ENCODE data around the gene CUX1.

CUX1 gene

GRCh38 chr7:102303669-102304422 is 486.4 kb downstream of the CUX1 start:
- Mint-ChIP-seq H3K4me3 (no peak overlapping the region), H3K27me3 (no peaks in the 10 kb centered on the region), H3K9me3 (ENCODE audit: low read depth) (no peaks in the 10 kb centered on the region), H3K4me1 (ENCODE audit: low read depth) (no peaks in the 10 kb centered on the region), H3K36me3 (no peaks in the 10 kb centered on the region), H3K27ac (no peak overlapping the region)

- no peaks in the 10 kb centered on the region for H3K4me1 Mint-ChIP-seq (ENCODE audit: low read depth)
- no peak overlapping the region for H3K27ac Mint-ChIP-seq
- no peaks in the 10 kb centered on the region for H3K36me3 Mint-ChIP-seq
- no peaks in the 10 kb centered on the region for H3K9me3 Mint-ChIP-seq (ENCODE audit: low read depth)
- H3K27me3 Mint-ChIP-seq: no peaks in the 10 kb centered on the region
- H3K4me3 Mint-ChIP-seq: no peak overlapping the region
Measured at GRCh38 chr7:102304668-102305067, 487.2 kb downstream of the CUX1 start.

GRCh38 chr7:102305414-102306268 is 488.2 kb downstream of the CUX1 start:
- H3K4me3 Mint-ChIP-seq: no peak overlapping the region

GRCh38 chr7:102306916-102307677 is 489.7 kb downstream of the CUX1 start:
- H3K27me3 Mint-ChIP-seq: no peaks in the 10 kb centered on the region
- H3K4me3 Mint-ChIP-seq: no peak overlapping the region
- H3K27ac Mint-ChIP-seq: no peak overlapping the region
- H3K36me3 Mint-ChIP-seq: no peaks in the 10 kb centered on the region
- no peaks in the 10 kb centered on the region for H3K4me1 Mint-ChIP-seq (ENCODE audit: low read depth)
- no peaks in the 10 kb centered on the region for H3K9me3 Mint-ChIP-seq (ENCODE audit: low read depth)

More at GRCh38 chr7:102305414-102306268, 488.2 kb downstream of the CUX1 start:
- Mint-ChIP-seq H3K9me3 (ENCODE audit: low read depth) (no peaks in the 10 kb centered on the region), H3K4me1 (ENCODE audit: low read depth) (no peaks in the 10 kb centered on the region), H3K27ac (no peak overlapping the region), H3K36me3 (no peaks in the 10 kb centered on the region), H3K27me3 (no peaks in the 10 kb centered on the region)

DNA sequence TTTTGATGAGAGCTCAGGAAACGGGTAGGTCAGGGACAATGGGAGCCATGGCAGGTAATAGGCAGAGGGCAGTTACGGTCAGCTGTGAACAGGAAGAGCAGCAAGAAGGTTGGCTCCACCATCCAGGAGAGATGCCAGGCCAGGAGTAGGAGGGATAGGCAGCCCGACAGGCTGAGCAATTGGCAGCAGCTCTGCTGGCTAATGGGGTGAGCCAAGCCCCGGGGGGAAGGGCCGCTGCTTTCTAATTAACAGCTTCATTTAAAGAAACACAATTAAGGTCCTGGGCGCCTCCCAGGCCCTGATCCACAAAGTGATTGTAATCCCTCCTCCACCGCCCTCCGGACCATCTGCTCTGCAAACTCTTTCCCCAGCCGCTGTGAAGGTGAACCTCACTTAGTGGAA is 493.0 kb downstream of the CUX1 start:
- no peak overlapping the region for H3K4me3 Mint-ChIP-seq
- no peaks in the 10 kb centered on the region for H3K4me1 Mint-ChIP-seq (ENCODE audit: low read depth)
- no peak overlapping the region for H3K27ac Mint-ChIP-seq

GRCh38 chr7:102312317-102312716 is 494.9 kb downstream of the CUX1 start:
- no peaks in the 10 kb centered on the region for H3K4me1 Mint-ChIP-seq (ENCODE audit: low read depth)
- no peak overlapping the region for H3K4me3 Mint-ChIP-seq
- no peaks in the 10 kb centered on the region for H3K9me3 Mint-ChIP-seq (ENCODE audit: low read depth)

More for the DNA sequence above, 493.0 kb downstream of the CUX1 start:
- no peaks in the 10 kb centered on the region for H3K27me3 Mint-ChIP-seq
- no peaks in the 10 kb centered on the region for H3K36me3 Mint-ChIP-seq
- no peaks in the 10 kb centered on the region for H3K9me3 Mint-ChIP-seq (ENCODE audit: low read depth)

DNA sequence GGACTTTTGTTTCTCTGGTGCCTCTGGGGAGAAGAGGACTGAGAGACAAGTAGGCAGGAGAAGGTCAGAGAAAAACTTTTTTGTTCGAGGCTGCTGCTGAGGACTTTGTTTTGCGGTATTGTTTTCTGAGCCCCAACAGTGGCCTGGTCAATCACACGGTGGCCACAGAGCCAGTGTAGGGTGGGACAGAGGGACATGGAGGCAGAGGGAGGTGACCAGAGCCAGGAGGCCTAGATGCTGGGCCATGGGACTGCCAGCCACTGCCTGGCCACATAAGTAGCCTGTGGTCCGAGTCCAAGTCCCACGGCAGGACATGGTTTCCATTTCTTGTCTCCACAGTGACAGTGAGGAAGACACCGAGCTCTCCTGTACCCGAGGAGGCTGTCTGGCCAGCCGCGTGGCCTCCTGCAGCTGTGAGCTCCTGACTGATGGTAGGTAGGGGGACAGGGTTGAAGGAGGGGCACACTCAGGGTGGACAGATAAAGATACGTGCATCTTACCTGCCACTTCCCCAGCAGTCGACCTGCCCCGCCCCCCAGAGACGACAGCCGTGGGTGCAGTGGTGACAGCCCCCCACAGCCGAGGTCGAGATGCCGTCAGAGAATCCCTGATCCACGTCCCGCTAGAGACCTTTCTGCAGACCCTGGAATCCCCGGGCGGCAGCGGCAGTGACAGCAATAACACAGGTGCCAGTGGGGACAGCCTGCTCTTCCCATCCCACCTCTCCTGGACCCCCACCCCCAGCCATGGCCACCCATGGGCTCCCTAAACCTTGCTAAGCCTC is 496.8 kb downstream of the CUX1 start:
- Mint-ChIP-seq H3K27me3 (no peaks in the 10 kb centered on the region), H3K4me1 (ENCODE audit: low read depth) (no peaks in the 10 kb centered on the region), H3K36me3 (no peaks in the 10 kb centered on the region), H3K4me3 (no peak overlapping the region), H3K9me3 (ENCODE audit: low read depth) (no peaks in the 10 kb centered on the region), H3K27ac (no peak overlapping the region)

More at GRCh38 chr7:102312317-102312716, 494.9 kb downstream of the CUX1 start:
- no peak overlapping the region for H3K27ac Mint-ChIP-seq
- H3K36me3 Mint-ChIP-seq: no peaks in the 10 kb centered on the region
- no peaks in the 10 kb centered on the region for H3K27me3 Mint-ChIP-seq

DNA sequence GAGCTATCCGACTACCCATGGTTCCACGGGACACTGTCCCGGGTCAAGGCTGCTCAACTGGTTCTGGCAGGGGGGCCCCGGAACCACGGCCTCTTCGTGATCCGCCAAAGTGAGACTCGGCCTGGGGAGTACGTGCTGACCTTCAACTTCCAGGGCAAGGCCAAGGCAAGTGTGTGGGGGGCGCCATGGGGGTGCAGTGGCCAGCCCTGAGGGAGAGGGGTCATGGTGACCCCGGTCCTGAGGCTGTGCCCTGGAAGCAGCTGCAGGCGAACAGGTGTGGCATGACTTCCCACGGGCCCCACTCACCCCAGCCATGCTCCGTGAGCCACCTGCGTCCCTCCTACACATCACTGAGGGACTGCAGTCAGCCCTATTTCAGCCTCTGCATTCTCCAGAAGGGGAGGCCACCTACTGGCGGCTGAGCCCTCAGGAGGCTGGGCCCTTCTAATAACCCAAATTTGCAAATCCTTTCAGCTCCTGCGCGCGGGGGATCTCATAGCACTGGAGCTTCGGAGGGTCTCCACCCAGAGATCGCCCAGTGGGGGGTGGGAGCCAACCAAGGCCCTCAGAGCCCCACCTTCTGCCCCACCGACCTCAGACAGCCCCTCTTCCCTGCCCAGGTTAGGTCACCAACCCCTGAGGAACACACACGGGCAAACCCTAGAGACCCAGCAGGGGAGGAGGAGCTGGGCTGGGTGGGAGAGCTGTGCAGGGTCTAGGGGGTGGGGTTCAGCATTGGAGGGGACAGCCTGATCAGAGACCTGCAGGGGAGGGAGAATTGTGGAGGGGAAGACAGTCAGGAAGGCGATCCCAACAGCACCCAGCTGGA is 500.0 kb downstream of the CUX1 start:
- no peaks in the 10 kb centered on the region for H3K27me3 Mint-ChIP-seq
- no peak overlapping the region for H3K27ac Mint-ChIP-seq
- no peaks in the 10 kb centered on the region for H3K9me3 Mint-ChIP-seq (ENCODE audit: low read depth)
- no peaks in the 10 kb centered on the region for H3K36me3 Mint-ChIP-seq
- H3K4me3 Mint-ChIP-seq: no peak overlapping the region
- H3K4me1 Mint-ChIP-seq (ENCODE audit: low read depth): no peaks in the 10 kb centered on the region

DNA sequence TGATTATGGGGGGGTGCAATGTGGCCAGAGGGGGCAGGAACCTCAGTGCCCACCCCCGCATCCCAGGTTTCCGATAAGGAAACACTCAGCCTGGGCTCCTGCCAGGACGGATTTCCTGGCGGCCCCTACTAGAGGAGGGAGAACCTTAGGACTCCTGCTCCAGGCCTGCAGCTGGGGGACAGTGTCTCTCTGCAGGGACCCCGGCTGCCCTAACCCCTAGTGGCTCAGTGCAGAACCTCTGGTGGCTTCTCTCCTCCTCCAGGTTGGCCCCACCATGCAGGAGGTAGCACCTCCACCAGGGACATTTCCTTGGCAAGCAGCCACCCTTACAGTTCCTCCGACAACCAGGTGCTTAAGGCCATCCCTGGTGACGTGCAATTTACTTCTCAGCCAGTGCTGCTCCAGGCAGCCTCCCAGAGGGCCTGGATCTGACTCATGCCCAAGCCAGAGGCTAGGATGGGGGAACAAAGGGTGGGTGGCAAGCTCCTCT is 501.1 kb downstream of the CUX1 start:
- H3K27ac Mint-ChIP-seq: no peak overlapping the region
- no peaks in the 10 kb centered on the region for H3K36me3 Mint-ChIP-seq
- no peaks in the 10 kb centered on the region for H3K9me3 Mint-ChIP-seq (ENCODE audit: low read depth)
- no peaks in the 10 kb centered on the region for H3K4me1 Mint-ChIP-seq (ENCODE audit: low read depth)
- no peak overlapping the region for H3K4me3 Mint-ChIP-seq
- no peaks in the 10 kb centered on the region for H3K27me3 Mint-ChIP-seq

- Mint-ChIP-seq H3K27ac (no peak overlapping the region), H3K4me3 (no peak overlapping the region)
Measured at GRCh38 chr7:102319671-102320070, 502.2 kb downstream of the CUX1 start.

DNA sequence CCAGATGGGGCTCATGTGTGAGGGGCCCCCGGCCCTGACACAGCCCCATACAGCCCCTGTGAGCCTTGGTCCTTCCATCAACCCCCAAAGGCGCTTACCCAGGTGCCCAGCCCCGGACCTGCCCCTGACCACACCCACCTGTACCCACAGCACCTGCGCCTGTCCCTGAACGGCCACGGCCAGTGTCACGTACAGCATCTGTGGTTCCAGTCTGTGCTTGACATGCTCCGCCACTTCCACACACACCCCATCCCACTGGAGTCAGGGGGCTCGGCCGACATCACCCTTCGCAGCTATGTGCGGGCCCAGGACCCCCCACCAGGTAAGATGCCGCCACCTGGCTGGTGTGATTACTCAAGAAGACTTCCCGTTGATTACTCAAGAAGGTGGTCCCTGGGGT is 502.8 kb downstream of the CUX1 start:
- Mint-ChIP-seq H3K4me1 (ENCODE audit: low read depth) (no peaks in the 10 kb centered on the region), H3K27ac (no peak overlapping the region), H3K36me3 (no peaks in the 10 kb centered on the region), H3K27me3 (no peaks in the 10 kb centered on the region), H3K4me3 (no peak overlapping the region), H3K9me3 (ENCODE audit: low read depth) (no peaks in the 10 kb centered on the region)

More at GRCh38 chr7:102319671-102320070, 502.2 kb downstream of the CUX1 start:
- Mint-ChIP-seq H3K4me1 (ENCODE audit: low read depth) (no peaks in the 10 kb centered on the region), H3K27me3 (no peaks in the 10 kb centered on the region), H3K9me3 (ENCODE audit: low read depth) (no peaks in the 10 kb centered on the region), H3K36me3 (no peaks in the 10 kb centered on the region)

- Mint-ChIP-seq H3K9me3 (ENCODE audit: low read depth) (no peaks in the 10 kb centered on the region), H3K27me3 (no peaks in the 10 kb centered on the region), H3K4me3 (no peak overlapping the region), H3K4me1 (ENCODE audit: low read depth) (no peaks in the 10 kb centered on the region), H3K36me3 (no peaks in the 10 kb centered on the region), H3K27ac (no peak overlapping the region)
Measured at GRCh38 chr7:102320601-102321350, 503.4 kb downstream of the CUX1 start.

All from activated naive CD8-positive, alpha-beta T cell (primary cell).